GM18511 (cell line): Measurements from ENCODE around the gene PDE6G.
A peak's percentile ranks its signal among the peaks of the same experiment; 100 is the strongest.

ENCODE experiments used
- ATAC-seq: cut with Tn5 transposase; IDR thresholded peaks from one replicate; pipeline ENCODE4 v1.9.1; 2021; ENCODE audit warnings: mild to moderate bottlenecking, moderate library complexity; ENCODE audit not compliant: unreplicated experiment

The PDE6G gene

GRCh38 chr17:81656118-81656743 is at the start of gene PDE6G:
TSS of gene PDE6G (minus strand) at chr17:81656542. CDS start at chr17:81653305, 3,237 bp downstream.
- no peak for ATAC-seq

- ATAC-seq = no peak
Observed at GRCh38 chr17:81705518-81706231, 49.3 kb upstream of the PDE6G start.

- ATAC-seq = no peak
Observed at GRCh38 chr17:81703747-81704654, 47.7 kb upstream of the PDE6G start.

- ATAC-seq = peak; percentile 91
Observed at GRCh38 chr17:81702934-81703746, 46.8 kb upstream of the PDE6G start, which contains the start of gene MRPL12. TSS of gene MRPL12 (plus strand) at chr17:81703367. CDS start at chr17:81703502, 135 bp downstream.

- ATAC-seq = no peak
Observed at GRCh38 chr17:81701288-81702071, 45.1 kb upstream of the PDE6G start.

- ATAC-seq = no peak
Observed at GRCh38 chr17:81700353-81701287, 44.3 kb upstream of the PDE6G start.

GRCh38 chr17:81697261-81698044 is 41.1 kb upstream of the PDE6G start:
- ATAC-seq = no peak

- no peak for ATAC-seq
Observed at GRCh38 chr17:81696218-81696941, 40.0 kb upstream of the PDE6G start.

- ATAC-seq = no peak
Observed at GRCh38 chr17:81695801-81696200, 39.5 kb upstream of the PDE6G start.

- ATAC-seq = no peak
Observed at GRCh38 chr17:81695211-81695610, 38.9 kb upstream of the PDE6G start.

GRCh38 chr17:81694810-81695209 is 38.5 kb upstream of the PDE6G start:
- ATAC-seq = no peak

- no peak for ATAC-seq
Observed at GRCh38 chr17:81693509-81694210, 37.3 kb upstream of the PDE6G start.

- ATAC-seq = no peak
Observed at GRCh38 chr17:81691608-81692007, 35.3 kb upstream of the PDE6G start.

GRCh38 chr17:81691196-81691595 is 34.9 kb upstream of the PDE6G start:
- no peak for ATAC-seq

- ATAC-seq = no peak
Observed at GRCh38 chr17:81690549-81690948, 34.2 kb upstream of the PDE6G start.

GRCh38 chr17:81690066-81690465 is 33.7 kb upstream of the PDE6G start:
- ATAC-seq = no peak

GRCh38 chr17:81688616-81689015 is 32.3 kb upstream of the PDE6G start:
- ATAC-seq = no peak
